Erythroblast (primary cell): ENCODE results near the gene PLEKHJ1.
A peak's percentile ranks its signal among the peaks of the same experiment; 100 is the strongest.

Experiments
- DNase-seq, 2 experiments: peaks; one replicate each; lab custom pipeline; 2025; lab: John Stamatoyannopoulos, UW
- GATA1 ChIP-seq: IDR thresholded peaks from 2 replicates; pipeline ENCODE4 v1.6.1; 2011; ENCODE audit warnings: low read depth, mild to moderate bottlenecking, control low read depth, low read length, moderate library complexity
- POLR2A ChIP-seq: IDR thresholded peaks from 2 replicates; pipeline ENCODE4 v1.6.1; 2011; ENCODE audit warnings: mild to moderate bottlenecking, low read length

PLEKHJ1 gene

GRCh38 chr19:2229103-2230032 lies 6.8 kb downstream of the PLEKHJ1 start:
- no peak for DNase-seq
- TF ChIP-seq GATA1 (no peak), POLR2A (peak; percentile 21)

- DNase-seq: no peak
- TF ChIP-seq GATA1 (no peak), POLR2A (no peak)
Measured at GRCh38 chr19:2228157-2229030, 7.7 kb downstream of the PLEKHJ1 start.

- no peak for DNase-seq
Measured at GRCh38 chr19:2227415-2228156, 8.5 kb downstream of the PLEKHJ1 start.

GRCh38 chr19:2226840-2227360 lies 9.2 kb downstream of the PLEKHJ1 start:
- TF ChIP-seq POLR2A (no peak), GATA1 (no peak)
- no peak for DNase-seq

More at GRCh38 chr19:2227415-2228156, 8.5 kb downstream of the PLEKHJ1 start:
- TF ChIP-seq GATA1: no peak
- TF ChIP-seq POLR2A: no peak

GRCh38 chr19:2226051-2226839 lies 9.9 kb downstream of the PLEKHJ1 start:
- TF ChIP-seq POLR2A (no peak), GATA1 (no peak)
- DNase-seq: no peak

GRCh38 chr19:2225415-2226050 lies 10.6 kb downstream of the PLEKHJ1 start:
- no peak for TF ChIP-seq GATA1
- no peak for TF ChIP-seq POLR2A
- DNase-seq: no peak

GRCh38 chr19:2224754-2225349 lies 11.3 kb downstream of the PLEKHJ1 start:
- no peak for DNase-seq
- no peak for TF ChIP-seq POLR2A
- TF ChIP-seq GATA1: no peak

- no peak for DNase-seq
- TF ChIP-seq POLR2A: no peak
- no peak for TF ChIP-seq GATA1
Measured at GRCh38 chr19:2223959-2224358, 12.2 kb downstream of the PLEKHJ1 start.

- TF ChIP-seq POLR2A: no peak
- TF ChIP-seq GATA1: no peak
- no peak for DNase-seq
Measured at GRCh38 chr19:2223391-2223790, 12.7 kb downstream of the PLEKHJ1 start.

GRCh38 chr19:2221918-2222317 lies 14.2 kb downstream of the PLEKHJ1 start:
- no peak for TF ChIP-seq GATA1
- no peak for TF ChIP-seq POLR2A
- no peak for DNase-seq

- TF ChIP-seq GATA1 (no peak), POLR2A (no peak)
- no peak for DNase-seq
Measured at GRCh38 chr19:2221250-2221831, 14.8 kb downstream of the PLEKHJ1 start.

GRCh38 chr19:2219726-2220125 lies 16.4 kb downstream of the PLEKHJ1 start:
- no peak for DNase-seq
- TF ChIP-seq POLR2A: no peak
- TF ChIP-seq GATA1: no peak
